Glutamatergic neuron (in vitro differentiated cells): ENCODE measurements around the gene UIMC1. TPM values are rescaled to one million over a fixed set of nuclear protein-coding genes. Genes with fewer than 3 reads are reported as not detected.

Experiments used
- DNase-seq: peaks from one replicate; pipeline ENCODE4 v3.0.0; 2022
- H3K27ac Mint-ChIP-seq: one replicate; pipeline ENCODE4 v1.8.0; 2020; ENCODE audit warnings: mild to moderate bottlenecking, mixed read lengths, inconsistent platforms; ENCODE audit not compliant: unreplicated experiment
- H3K27me3 Mint-ChIP-seq: one replicate; pipeline ENCODE4 v1.8.0; 2020; ENCODE audit warnings: mild to moderate bottlenecking, moderate library complexity, mixed read lengths, inconsistent platforms; ENCODE audit not compliant: unreplicated experiment
- H3K36me3 Mint-ChIP-seq: one replicate; pipeline ENCODE4 v1.8.0; 2020; ENCODE audit warnings: mild to moderate bottlenecking, mixed read lengths, inconsistent platforms; ENCODE audit not compliant: unreplicated experiment
- H3K4me1 Mint-ChIP-seq: one replicate; pipeline ENCODE4 v1.8.0; 2020; ENCODE audit warnings: mild to moderate bottlenecking, low read depth, mixed read lengths, inconsistent platforms; ENCODE audit not compliant: unreplicated experiment
- H3K4me3 Mint-ChIP-seq: one replicate; pipeline ENCODE4 v1.8.0; 2020; ENCODE audit warnings: mild to moderate bottlenecking, mixed read lengths, inconsistent platforms; ENCODE audit not compliant: unreplicated experiment
- H3K9me3 Mint-ChIP-seq: one replicate; pipeline ENCODE4 v1.8.0; 2020; ENCODE audit warnings: mild to moderate bottlenecking, moderate library complexity, mixed read lengths, inconsistent platforms; ENCODE audit not compliant: unreplicated experiment
- CTCF ChIP-seq: fragments of 200-600 bp; sonication (generic); IDR thresholded peaks from one replicate; pipeline ENCODE4 v1.5.0; 2021; ENCODE audit not compliant: partially characterized antibody, unreplicated experiment
- total RNA-seq: library from RNA; stranded (reverse); fragmentation: NEBNext Ultra II Directional; extraction: Animal tissue kit (Norgen Biotek cat#: 25700); gene quantifications from one replicate; pipeline ENCODE4 v1.2.1, GENCODE V29; 2021; ENCODE audit not compliant: unreplicated experiment

Gene UIMC1
- total RNA-seq, 1 donor from 2014 or later, result 38.5 TPM

GRCh38 chr5:176929654-176930053 is 76.9 kb downstream of the UIMC1 start:
- no peak overlapping the region for H3K27ac Mint-ChIP-seq
- no peaks in the 10 kb centered on the region for H3K27me3 Mint-ChIP-seq
- H3K9me3 Mint-ChIP-seq, result no peaks in the 10 kb centered on the region
- no peak overlapping the region for H3K4me3 Mint-ChIP-seq
- no peaks in the 10 kb centered on the region for H3K4me1 Mint-ChIP-seq
- TF ChIP-seq CTCF, result no peak
- DNase-seq, result no peak
- H3K36me3 Mint-ChIP-seq, result no peaks in the 10 kb centered on the region

- H3K4me1 Mint-ChIP-seq, result no peaks in the 10 kb centered on the region
- H3K9me3 Mint-ChIP-seq, result no peaks in the 10 kb centered on the region
- no peak overlapping the region for H3K4me3 Mint-ChIP-seq
- H3K36me3 Mint-ChIP-seq, result no peaks in the 10 kb centered on the region
- DNase-seq, result no peak
- TF ChIP-seq CTCF, result no peak
- H3K27me3 Mint-ChIP-seq, result no peaks in the 10 kb centered on the region
- H3K27ac Mint-ChIP-seq, result no peak overlapping the region
Observed at GRCh38 chr5:176927562-176927961, 79.0 kb downstream of the UIMC1 start.

- no peak overlapping the region for H3K27ac Mint-ChIP-seq
- H3K36me3 Mint-ChIP-seq, result no peaks in the 10 kb centered on the region
- H3K27me3 Mint-ChIP-seq, result no peaks in the 10 kb centered on the region
- H3K4me3 Mint-ChIP-seq, result no peak overlapping the region
- no peak for DNase-seq
- TF ChIP-seq CTCF, result no peak
- H3K4me1 Mint-ChIP-seq, result no peaks in the 10 kb centered on the region
- H3K9me3 Mint-ChIP-seq, result no peaks in the 10 kb centered on the region
Observed at GRCh38 chr5:176922817-176923216, 83.8 kb downstream of the UIMC1 start.

GRCh38 chr5:176921714-176922113 is 84.9 kb downstream of the UIMC1 start:
- H3K36me3 Mint-ChIP-seq, result no peaks in the 10 kb centered on the region
- no peak for DNase-seq
- no peaks in the 10 kb centered on the region for H3K27me3 Mint-ChIP-seq
- no peak overlapping the region for H3K27ac Mint-ChIP-seq
- H3K4me3 Mint-ChIP-seq, result no peak overlapping the region
- no peaks in the 10 kb centered on the region for H3K9me3 Mint-ChIP-seq
- TF ChIP-seq CTCF, result no peak
- H3K4me1 Mint-ChIP-seq, result no peaks in the 10 kb centered on the region

- no peaks in the 10 kb centered on the region for H3K36me3 Mint-ChIP-seq
- TF ChIP-seq CTCF, result no peak
- H3K4me3 Mint-ChIP-seq, result no peak overlapping the region
- DNase-seq, result no peak
- no peak overlapping the region for H3K27ac Mint-ChIP-seq
- no peaks in the 10 kb centered on the region for H3K4me1 Mint-ChIP-seq
- no peaks in the 10 kb centered on the region for H3K9me3 Mint-ChIP-seq
- no peaks in the 10 kb centered on the region for H3K27me3 Mint-ChIP-seq
Observed at GRCh38 chr5:176918613-176919012, 88.0 kb downstream of the UIMC1 start.
